ENCODE results near the gene CRIM1. TPM values are rescaled to one million over a fixed set of nuclear protein-coding genes. Genes with fewer than 3 reads are reported as not detected.

The CRIM1 gene
- total RNA-seq, 1 donor from 2014 or later = 35.3 TPM

DNA sequence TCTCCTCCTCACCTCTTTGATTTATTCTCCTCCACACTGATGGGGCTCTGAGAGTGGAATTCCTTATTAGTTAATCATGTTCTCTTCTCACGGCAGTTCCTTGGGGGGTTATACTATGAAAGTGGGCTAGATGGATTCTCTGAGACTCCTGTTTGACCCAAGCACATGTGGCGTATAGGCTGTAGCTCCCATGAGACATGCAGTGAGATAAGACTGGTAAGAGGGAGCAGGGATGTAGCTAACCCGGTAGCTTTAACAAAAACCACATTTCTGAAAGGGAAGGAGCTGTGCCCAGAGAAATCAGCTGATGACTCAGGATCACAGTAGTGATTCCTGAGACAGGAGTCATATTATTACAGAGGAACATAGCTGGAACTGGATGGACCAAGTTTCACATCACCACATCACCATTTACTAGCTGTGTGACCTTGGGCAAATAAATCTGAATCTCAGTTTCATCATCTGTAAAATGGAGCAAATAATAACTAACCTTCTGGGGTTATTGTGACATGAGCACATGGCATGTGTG, 82.9 kb downstream of the CRIM1 start:
- FAIRE-seq = peak; percentile 70
- Histone ChIP-seq H3K27me3 (ENCODE audit: control insufficient read depth, insufficient read depth, low read length) (no peaks in the 10 kb centered on the region), H3K4me3 (ENCODE audit: low read depth, low read length) (no peak overlapping the region), H3K36me3 (ENCODE audit: control insufficient read depth, insufficient read depth, low read length) (peaks cover 15% of the 10 kb centered on the region)
- DNase-seq (ENCODE audit: low read depth) = peak; percentile 93
- TF ChIP-seq, protein P1, sequence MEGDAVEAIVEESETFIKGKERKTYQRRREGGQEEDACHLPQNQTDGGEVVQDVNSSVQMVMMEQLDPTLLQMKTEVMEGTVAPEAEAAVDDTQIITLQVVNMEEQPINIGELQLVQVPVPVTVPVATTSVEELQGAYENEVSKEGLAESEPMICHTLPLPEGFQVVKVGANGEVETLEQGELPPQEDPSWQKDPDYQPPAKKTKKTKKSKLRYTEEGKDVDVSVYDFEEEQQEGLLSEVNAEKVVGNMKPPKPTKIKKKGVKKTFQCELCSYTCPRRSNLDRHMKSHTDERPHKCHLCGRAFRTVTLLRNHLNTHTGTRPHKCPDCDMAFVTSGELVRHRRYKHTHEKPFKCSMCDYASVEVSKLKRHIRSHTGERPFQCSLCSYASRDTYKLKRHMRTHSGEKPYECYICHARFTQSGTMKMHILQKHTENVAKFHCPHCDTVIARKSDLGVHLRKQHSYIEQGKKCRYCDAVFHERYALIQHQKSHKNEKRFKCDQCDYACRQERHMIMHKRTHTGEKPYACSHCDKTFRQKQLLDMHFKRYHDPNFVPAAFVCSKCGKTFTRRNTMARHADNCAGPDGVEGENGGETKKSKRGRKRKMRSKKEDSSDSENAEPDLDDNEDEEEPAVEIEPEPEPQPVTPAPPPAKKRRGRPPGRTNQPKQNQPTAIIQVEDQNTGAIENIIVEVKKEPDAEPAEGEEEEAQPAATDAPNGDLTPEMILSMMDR (IDR thresholded peaks at IDR 0.05; ENCODE audit: insufficient read depth, low read length, severe bottlenecking) = no peak

DNA sequence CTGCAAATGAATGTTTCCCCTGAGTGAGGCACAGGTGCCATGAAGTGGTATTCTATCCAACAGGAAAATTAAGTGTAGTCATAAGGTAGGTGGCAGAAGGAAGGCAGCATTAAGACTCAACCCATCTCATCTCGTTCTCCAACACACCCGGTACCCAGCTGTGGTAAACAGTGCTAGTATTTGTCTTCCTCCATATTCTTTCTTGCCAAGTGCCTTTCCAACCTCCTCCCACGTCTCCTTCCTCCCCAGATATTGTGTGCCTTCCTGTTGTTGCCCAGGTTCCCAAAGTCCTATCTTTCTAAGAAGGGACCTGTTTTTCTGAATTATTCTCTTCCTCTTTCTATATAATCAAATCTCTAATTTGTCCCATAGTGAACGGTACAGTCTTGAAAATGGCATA, 83.5 kb downstream of the CRIM1 start:
- no peak for FAIRE-seq

DNA sequence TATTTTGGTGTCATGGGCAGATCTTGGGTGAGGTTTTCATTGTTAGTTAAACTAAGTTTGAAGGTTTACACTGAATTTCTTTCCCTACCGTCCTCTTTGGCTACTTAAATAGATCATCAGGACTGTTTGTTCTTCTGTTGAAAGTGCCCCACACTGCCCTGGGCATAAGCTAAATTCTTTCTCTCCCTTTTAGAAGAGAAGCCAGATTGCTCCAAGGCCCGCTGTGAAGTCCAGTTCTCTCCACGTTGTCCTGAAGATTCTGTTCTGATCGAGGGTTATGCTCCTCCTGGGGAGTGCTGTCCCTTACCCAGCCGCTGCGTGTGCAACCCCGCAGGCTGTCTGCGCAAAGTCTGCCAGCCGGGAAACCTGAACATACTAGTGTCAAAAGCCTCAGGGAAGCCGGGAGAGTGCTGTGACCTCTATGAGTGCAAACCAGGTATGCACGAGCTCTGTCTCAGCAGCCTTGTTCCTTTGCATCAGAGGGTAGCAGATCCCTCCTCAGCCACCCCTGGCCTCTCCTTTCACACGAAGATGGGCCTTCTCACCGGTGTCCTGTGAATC, 85.6 kb downstream of the CRIM1 start:
- DNase-seq (ENCODE audit: low read depth) = no peak
- H3K4me3 ChIP-seq (ENCODE audit: low read depth, low read length) = no peak overlapping the region
- no peak for FAIRE-seq
- no peaks in the 10 kb centered on the region for H3K27me3 ChIP-seq (ENCODE audit: control insufficient read depth, insufficient read depth, low read length)
- peaks cover 17% of the 10 kb centered on the region for H3K36me3 ChIP-seq (ENCODE audit: control insufficient read depth, insufficient read depth, low read length)
- TF ChIP-seq, protein P1 (IDR thresholded peaks at IDR 0.05; ENCODE audit: insufficient read depth, low read length, severe bottlenecking) = no peak

More for the DNA sequence above, 83.5 kb downstream of the CRIM1 start:
- no peak for DNase-seq (ENCODE audit: low read depth)
- TF ChIP-seq, protein P1 (IDR thresholded peaks at IDR 0.05; ENCODE audit: insufficient read depth, low read length, severe bottlenecking) = no peak
- Histone ChIP-seq H3K4me3 (ENCODE audit: low read depth, low read length) (no peak overlapping the region), H3K27me3 (ENCODE audit: control insufficient read depth, insufficient read depth, low read length) (no peaks in the 10 kb centered on the region), H3K36me3 (ENCODE audit: control insufficient read depth, insufficient read depth, low read length) (peaks cover 15% of the 10 kb centered on the region)

DNA sequence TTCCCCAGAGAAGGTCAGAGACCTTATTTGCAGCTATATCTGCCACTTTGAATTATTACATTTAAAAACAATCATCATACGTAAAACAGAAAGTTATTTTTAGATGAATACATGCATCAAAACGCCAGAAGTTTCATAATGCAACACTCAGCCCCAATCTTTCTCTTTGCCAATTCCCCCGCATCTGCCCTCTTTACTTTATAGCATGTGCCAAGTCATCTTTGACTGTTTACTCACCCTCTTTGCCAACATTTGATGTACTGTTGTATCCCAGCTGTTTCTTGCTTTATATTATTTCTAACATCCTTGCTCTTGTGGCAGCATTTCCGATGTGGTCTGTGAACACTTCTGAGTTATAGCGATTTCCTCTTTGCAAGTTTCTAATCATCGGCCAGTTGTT, 86.2 kb downstream of the CRIM1 start:
- H3K4me3 ChIP-seq (ENCODE audit: low read depth, low read length) = no peak overlapping the region
- peaks cover 17% of the 10 kb centered on the region for H3K36me3 ChIP-seq (ENCODE audit: control insufficient read depth, insufficient read depth, low read length)
- FAIRE-seq (no peak), DNase-seq (ENCODE audit: low read depth) (no peak)
- no peaks in the 10 kb centered on the region for H3K27me3 ChIP-seq (ENCODE audit: control insufficient read depth, insufficient read depth, low read length)
- TF ChIP-seq, protein P1 (IDR thresholded peaks at IDR 0.05; ENCODE audit: insufficient read depth, low read length, severe bottlenecking) = no peak

DNA sequence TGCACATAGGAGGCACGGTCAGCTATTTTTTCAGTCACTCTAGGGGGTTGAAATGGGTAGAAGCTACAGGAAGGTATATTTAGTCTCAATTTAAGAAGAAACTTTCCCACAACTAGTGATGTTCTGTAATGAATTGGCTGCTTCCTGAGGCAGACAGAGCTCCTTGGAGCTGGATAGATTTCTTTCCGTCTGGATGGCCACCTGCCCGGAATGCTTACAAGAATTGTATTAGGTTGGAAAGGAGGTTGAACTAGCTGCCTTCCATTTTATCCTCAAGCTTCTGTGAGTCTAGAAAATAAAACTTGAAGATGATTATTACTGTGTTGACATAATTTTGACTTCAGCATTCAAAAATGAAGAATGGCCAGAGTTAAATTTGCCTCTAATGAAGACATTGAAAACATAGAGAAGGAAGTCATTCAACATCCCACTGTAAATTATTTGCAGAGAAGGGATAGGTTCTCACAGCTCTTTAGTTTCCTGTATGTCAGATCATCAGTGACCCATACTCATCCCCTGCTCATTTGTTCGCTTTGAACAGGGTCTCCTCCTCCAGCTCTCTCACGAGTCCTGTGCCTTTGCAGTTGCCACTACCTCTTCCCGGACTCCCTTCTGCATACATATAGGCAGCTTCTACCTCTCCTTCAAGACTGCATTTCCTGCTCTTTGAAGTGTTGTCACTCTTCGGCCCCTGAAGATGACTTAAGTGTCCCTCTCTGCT, 88.8 kb downstream of the CRIM1 start:
- no peak for DNase-seq (ENCODE audit: low read depth)
- Histone ChIP-seq H3K36me3 (ENCODE audit: control insufficient read depth, insufficient read depth, low read length) (peaks cover 18% of the 10 kb centered on the region), H3K27me3 (ENCODE audit: control insufficient read depth, insufficient read depth, low read length) (no peaks in the 10 kb centered on the region), H3K4me3 (ENCODE audit: low read depth, low read length) (no peak overlapping the region)
- TF ChIP-seq, protein P1 (IDR thresholded peaks at IDR 0.05; ENCODE audit: insufficient read depth, low read length, severe bottlenecking) = no peak
- FAIRE-seq = peak; percentile 13

All from bronchial epithelial cell (primary cell).